GM19025 (cell line): Measurements from ENCODE around the gene WDR3.
"Not testable (repeated sequence)": the region's sequence is repeated elsewhere in the genome, so short reads cannot be mapped to it uniquely, and the experiment has no call there.

ENCODE experiments used
- ATAC-seq: cut with Tn5 transposase; IDR thresholded peaks from one replicate; pipeline ENCODE4 v1.9.1; 2021; ENCODE audit warnings: mild to moderate bottlenecking, low read depth, moderate library complexity; ENCODE audit not compliant: unreplicated experiment

WDR3 gene

GRCh38 chr1:117929343-117930172 is at the start of gene WDR3, which contains the start of gene GDAP2:
Gene WDR3 (plus strand): TSS chr1:117929739. CDS start chr1:117933320, 3,581 bp downstream.
Gene GDAP2 (minus strand): TSS chr1:117929621. CDS start chr1:117920357, 9,264 bp downstream.
- ATAC-seq = peak; percentile 92

- no peak for ATAC-seq
These were observed 45.9 kb upstream of the WDR3 start for GRCh38 chr1:117883616-117884015.

- no peak for ATAC-seq
These were observed 43.3 kb upstream of the WDR3 start for GRCh38 chr1:117886101-117886795.

- ATAC-seq = no peak
These were observed 39.1 kb upstream of the WDR3 start for GRCh38 chr1:117890452-117890851.

GRCh38 chr1:117892512-117892911 is 37.0 kb upstream of the WDR3 start:
- ATAC-seq = no peak

- ATAC-seq = no peak
These were observed 35.5 kb upstream of the WDR3 start for GRCh38 chr1:117894078-117894477.

GRCh38 chr1:117895482-117896114 is 33.9 kb upstream of the WDR3 start:
- peak; percentile 77 for ATAC-seq

- ATAC-seq = no peak
These were observed 32.0 kb upstream of the WDR3 start for GRCh38 chr1:117897551-117897950.

- no peak for ATAC-seq
These were observed 29.7 kb upstream of the WDR3 start for GRCh38 chr1:117899801-117900200.

GRCh38 chr1:117902944-117903343 is 26.6 kb upstream of the WDR3 start:
- ATAC-seq = no peak

GRCh38 chr1:117904485-117904884 is 25.1 kb upstream of the WDR3 start:
- no peak for ATAC-seq

- ATAC-seq = no peak
These were observed 24.5 kb upstream of the WDR3 start for GRCh38 chr1:117905019-117905418.

GRCh38 chr1:117911051-117911450 is 18.5 kb upstream of the WDR3 start:
- no peak for ATAC-seq

- no peak for ATAC-seq
These were observed 10.2 kb upstream of the WDR3 start for GRCh38 chr1:117919376-117919775.

- ATAC-seq = no peak
These were observed 7.5 kb upstream of the WDR3 start for GRCh38 chr1:117921991-117922390.

- ATAC-seq = not testable (repeated sequence)
These were observed 6.8 kb upstream of the WDR3 start for GRCh38 chr1:117922717-117923116.

- no peak for ATAC-seq
These were observed 3.6 kb upstream of the WDR3 start for GRCh38 chr1:117925981-117926380.

GRCh38 chr1:117928881-117929342 is 627 bp upstream of the WDR3 start:
- peak; percentile 29 for ATAC-seq

- no peak for ATAC-seq
These were observed 571 bp downstream of the WDR3 start for GRCh38 chr1:117930173-117930447.

GRCh38 chr1:117930484-117930883 is 945 bp downstream of the WDR3 start:
- no peak for ATAC-seq

GRCh38 chr1:117932576-117932975 is 3.0 kb downstream of the WDR3 start:
- no peak for ATAC-seq
